Adipocyte (in vitro differentiated cells): ENCODE results near the gene HIPK4.
"Not testable (repeated sequence)": the region's sequence is repeated elsewhere in the genome, so short reads cannot be mapped to it uniquely, and the experiment has no call there.

Experiments
- DNase-seq: peaks from one replicate; pipeline ENCODE4 v3.0.0-alpha.2; 2015; ENCODE audit warnings: low read depth
- H3K27me3 ChIP-seq: replicated peaks from 2 replicates; pipeline ENCODE4 v1.7.0; 2013; ENCODE audit warnings: mild to moderate bottlenecking, low read length, moderate library complexity; ENCODE audit not compliant: control insufficient read depth, insufficient read depth
- H3K36me3 ChIP-seq: 2 replicates; pipeline ENCODE4 v1.7.0; 2013; ENCODE audit warnings: low read length, mild to moderate bottlenecking, moderate library complexity; ENCODE audit not compliant: control insufficient read depth, insufficient read depth, severe bottlenecking
- H3K4me1 ChIP-seq: 2 replicates; pipeline ENCODE4 v1.7.0; 2013; ENCODE audit warnings: mild to moderate bottlenecking, low read length, moderate library complexity; ENCODE audit not compliant: control insufficient read depth, insufficient read depth
- H3K4me3 ChIP-seq: 2 replicates; pipeline ENCODE4 v1.7.0; 2013; ENCODE audit warnings: mild to moderate bottlenecking, low read length, moderate library complexity
- H3K9ac ChIP-seq: 2 replicates; pipeline ENCODE4 v1.7.0; 2013; ENCODE audit warnings: mild to moderate bottlenecking, low read length, moderate library complexity
- H3K9me3 ChIP-seq: 2 replicates; pipeline ENCODE4 v1.7.0; 2013; ENCODE audit warnings: mild to moderate bottlenecking, low read length, moderate library complexity; ENCODE audit not compliant: control insufficient read depth

Gene HIPK4

DNA sequence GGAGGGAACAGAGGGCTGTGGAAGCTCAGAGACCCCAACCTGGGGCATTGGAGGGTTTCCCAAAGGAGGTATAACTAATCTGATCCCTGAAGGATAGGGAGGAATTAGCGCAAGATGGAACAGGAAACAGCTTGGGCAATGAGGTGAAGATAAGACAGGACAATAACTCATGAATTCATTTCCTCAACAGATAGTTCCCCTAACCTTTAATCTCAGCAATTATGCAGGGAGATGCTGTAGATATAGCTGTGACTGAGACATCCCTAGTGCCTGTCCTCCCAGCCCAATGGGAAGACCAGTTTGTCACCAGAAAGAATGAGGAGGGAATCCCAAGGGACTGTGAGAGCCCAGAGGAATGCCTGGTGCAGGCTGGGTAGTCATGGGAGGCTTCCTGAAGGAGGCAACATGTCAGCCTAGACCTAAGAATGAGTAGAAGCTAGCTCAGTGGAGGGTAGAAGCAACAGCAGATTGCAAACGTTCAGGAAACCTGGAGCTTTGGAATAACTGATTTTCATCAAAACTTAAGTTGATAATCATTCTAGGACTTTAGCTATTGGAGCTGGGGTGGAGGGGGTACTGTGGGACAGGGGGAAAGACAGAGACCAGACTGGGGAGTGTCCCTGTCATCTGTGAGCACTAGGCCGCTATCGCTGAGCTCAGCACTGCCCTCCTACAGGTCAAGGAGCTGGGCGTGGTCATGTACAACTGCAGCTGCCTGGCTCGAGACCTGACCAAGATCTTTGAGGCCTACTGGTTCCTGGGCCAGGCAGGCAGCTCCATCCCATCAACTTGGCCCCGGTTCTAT is 18.8 kb downstream of the HIPK4 start:
- H3K9ac ChIP-seq: no peak overlapping the region
- no peaks in the 10 kb centered on the region for H3K27me3 ChIP-seq
- no peaks in the 10 kb centered on the region for H3K4me1 ChIP-seq
- no peak for DNase-seq
- H3K36me3 ChIP-seq: peaks cover 58% of the 10 kb centered on the region
- H3K4me3 ChIP-seq: no peak overlapping the region
- H3K9me3 ChIP-seq: no peaks in the 10 kb centered on the region

- H3K4me1 ChIP-seq, H3K4me3 ChIP-seq, H3K9me3 ChIP-seq, H3K9ac ChIP-seq, H3K27me3 ChIP-seq, DNase-seq: not testable (repeated sequence)
- peaks cover 58% of the 10 kb centered on the region for H3K36me3 ChIP-seq
Measured at GRCh38 chr19:40370253-40370652, 19.7 kb downstream of the HIPK4 start.

- H3K36me3 ChIP-seq: peaks cover 58% of the 10 kb centered on the region
- H3K4me1 ChIP-seq: peaks cover 3% of the 10 kb centered on the region
- no peak overlapping the region for H3K4me3 ChIP-seq
- DNase-seq: no peak
- H3K9me3 ChIP-seq: no peaks in the 10 kb centered on the region
- H3K27me3 ChIP-seq: no peaks in the 10 kb centered on the region
- H3K9ac ChIP-seq: no peak overlapping the region
Measured at GRCh38 chr19:40369797-40370196, 20.2 kb downstream of the HIPK4 start.

DNA sequence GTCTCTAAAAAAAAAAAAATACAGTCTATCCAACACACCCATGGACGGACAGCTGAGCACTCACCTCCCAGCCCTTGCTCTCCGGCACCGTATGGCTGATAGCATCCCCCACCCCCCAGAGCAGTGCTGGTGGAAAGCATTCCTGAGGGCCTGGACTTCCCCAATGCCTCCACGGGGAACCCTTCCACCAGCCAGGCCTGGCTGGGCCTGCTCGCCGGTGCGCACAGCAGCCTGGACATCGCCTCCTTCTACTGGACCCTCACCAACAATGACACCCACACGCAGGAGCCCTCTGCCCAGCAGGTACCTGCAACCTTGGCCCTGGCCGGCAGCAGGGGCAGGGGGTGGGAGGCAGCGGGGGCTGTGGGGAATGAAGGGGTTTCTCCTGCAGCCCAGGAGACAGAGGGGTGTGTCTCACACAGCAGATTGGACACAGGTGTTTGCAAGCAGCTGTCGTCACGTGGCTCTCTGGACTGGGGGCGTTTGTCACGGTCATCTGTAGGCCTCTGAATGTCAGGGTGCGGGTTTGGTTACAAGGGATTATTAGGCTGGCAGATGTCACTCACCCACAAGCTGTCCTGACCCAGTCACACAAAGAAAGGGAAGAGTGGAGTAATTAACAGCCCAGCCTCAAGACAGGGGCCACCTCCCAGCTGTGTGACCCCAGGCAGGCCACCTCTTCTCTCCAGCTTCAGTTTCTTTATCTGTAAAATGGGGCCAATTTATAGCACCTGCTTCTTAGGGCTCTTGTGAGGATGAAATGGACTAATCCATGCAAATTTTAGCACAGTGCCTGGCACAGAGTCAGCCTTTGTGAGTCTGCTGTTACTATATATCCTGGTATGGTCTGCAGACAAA is 22.2 kb downstream of the HIPK4 start:
- Histone ChIP-seq H3K4me3 (no peak overlapping the region), H3K36me3 (peaks cover 46% of the 10 kb centered on the region), H3K27me3 (no peaks in the 10 kb centered on the region), H3K4me1 (peaks cover 3% of the 10 kb centered on the region), H3K9ac (no peak overlapping the region), H3K9me3 (no peaks in the 10 kb centered on the region)
- no peak for DNase-seq

DNA sequence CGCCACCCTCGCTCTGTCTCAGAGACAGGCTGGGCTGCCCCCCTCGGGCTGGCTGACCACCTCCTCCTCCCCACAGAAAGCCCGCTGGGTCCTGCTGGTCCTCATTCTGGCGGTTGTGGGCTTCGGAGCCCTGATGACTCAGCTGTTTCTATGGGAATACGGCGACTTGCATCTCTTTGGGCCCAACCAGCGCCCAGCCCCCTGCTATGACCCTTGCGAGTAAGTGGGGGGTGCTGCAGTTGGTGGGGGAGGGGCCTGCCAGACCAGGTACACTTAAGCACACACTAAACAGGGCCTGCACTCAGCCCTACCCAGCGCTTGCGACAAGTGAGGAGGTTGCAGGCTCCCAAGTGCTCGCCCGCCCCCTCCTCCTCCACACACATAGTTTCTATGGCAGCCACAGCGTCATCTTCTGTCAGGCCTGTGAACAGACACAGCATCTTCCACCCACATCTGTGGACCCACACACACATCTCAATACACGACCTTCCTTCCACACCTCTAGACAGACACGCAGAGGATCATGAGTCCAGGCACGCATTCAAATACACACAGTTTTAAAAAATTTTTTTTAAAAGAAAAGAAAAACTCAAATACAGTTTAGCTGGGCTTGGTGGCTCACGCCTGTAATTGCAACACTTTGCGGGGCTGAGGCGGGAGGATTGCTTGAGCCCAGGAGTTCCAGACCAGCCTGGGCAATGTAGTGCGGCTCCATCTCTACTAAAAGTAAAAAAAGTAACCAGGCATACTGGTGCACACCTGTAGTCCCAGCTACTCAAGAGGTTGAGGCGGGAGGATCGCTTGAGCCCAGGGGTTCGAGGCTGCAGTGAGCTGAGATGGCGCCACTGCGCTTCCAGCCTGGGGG is 23.1 kb downstream of the HIPK4 start:
- peaks cover 3% of the 10 kb centered on the region for H3K4me1 ChIP-seq
- H3K4me3 ChIP-seq: no peak overlapping the region
- H3K9ac ChIP-seq: no peak overlapping the region
- H3K36me3 ChIP-seq: peaks cover 39% of the 10 kb centered on the region
- no peaks in the 10 kb centered on the region for H3K27me3 ChIP-seq
- H3K9me3 ChIP-seq: no peaks in the 10 kb centered on the region
- no peak for DNase-seq

- H3K27me3 ChIP-seq: no peaks in the 10 kb centered on the region
- DNase-seq: peak; percentile 93
Measured at GRCh38 chr19:40365613-40366401, 24.2 kb downstream of the HIPK4 start.

DNA sequence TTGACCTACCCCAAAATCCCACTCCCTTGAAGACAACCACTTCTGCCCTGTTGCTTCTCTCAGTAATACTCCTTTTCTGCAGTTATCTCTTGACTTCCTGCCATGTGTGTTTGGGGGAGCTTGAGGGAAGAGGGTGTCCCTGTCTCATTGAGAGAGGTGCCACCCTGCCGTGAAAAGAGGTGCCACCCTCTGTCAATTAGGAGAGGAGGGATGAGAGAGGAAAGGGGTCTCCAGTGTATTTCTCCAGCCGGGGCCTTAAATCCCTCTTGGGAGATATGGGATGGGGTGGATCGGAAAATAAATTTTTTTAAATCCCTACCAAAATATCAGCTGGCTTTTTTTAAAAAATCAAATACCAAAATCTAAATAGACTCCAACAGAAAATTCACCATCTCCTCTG is 25.0 kb downstream of the HIPK4 start:
- peak overlapping the region; percentile 67 for H3K4me3 ChIP-seq
- no peaks in the 10 kb centered on the region for H3K27me3 ChIP-seq
- H3K9ac ChIP-seq: peak overlapping the region; percentile 70

More at GRCh38 chr19:40365613-40366401, 24.2 kb downstream of the HIPK4 start:
- peak overlapping the region; percentile 70 for H3K9ac ChIP-seq
- H3K4me3 ChIP-seq: peak overlapping the region; percentile 67
- H3K4me1 ChIP-seq: peaks cover 3% of the 10 kb centered on the region
- H3K36me3 ChIP-seq: peaks cover 34% of the 10 kb centered on the region
- H3K9me3 ChIP-seq: no peaks in the 10 kb centered on the region

DNA sequence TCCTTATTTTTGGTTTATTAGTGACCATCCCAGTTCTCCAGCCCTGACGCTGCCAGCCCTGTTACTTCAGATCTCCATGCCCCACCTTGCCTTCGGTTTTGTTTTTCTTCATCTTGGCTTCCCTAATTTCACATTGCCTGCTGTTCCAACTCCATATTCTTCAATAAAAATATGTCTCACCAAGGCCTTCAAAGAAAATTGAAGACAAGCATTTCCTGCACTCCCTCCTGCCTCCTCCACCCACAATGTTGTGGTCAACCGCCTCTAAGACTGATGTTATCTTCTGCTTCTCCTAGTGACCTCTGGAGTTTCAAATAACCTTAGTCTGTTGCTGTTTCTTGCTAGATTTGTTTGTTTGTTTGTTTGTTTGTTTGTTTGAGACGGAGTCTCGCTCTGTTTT is 26.9 kb downstream of the HIPK4 start:
- Histone ChIP-seq H3K9me3 (no peaks in the 10 kb centered on the region), H3K4me3 (no peak overlapping the region), H3K9ac (no peak overlapping the region), H3K36me3 (peaks cover 16% of the 10 kb centered on the region), H3K27me3 (no peaks in the 10 kb centered on the region), H3K4me1 (peaks cover 3% of the 10 kb centered on the region)
- DNase-seq: no peak

More for the DNA sequence above, 25.0 kb downstream of the HIPK4 start:
- DNase-seq: no peak
- H3K9me3 ChIP-seq: no peaks in the 10 kb centered on the region
- peaks cover 26% of the 10 kb centered on the region for H3K36me3 ChIP-seq
- H3K4me1 ChIP-seq: peaks cover 3% of the 10 kb centered on the region

DNA sequence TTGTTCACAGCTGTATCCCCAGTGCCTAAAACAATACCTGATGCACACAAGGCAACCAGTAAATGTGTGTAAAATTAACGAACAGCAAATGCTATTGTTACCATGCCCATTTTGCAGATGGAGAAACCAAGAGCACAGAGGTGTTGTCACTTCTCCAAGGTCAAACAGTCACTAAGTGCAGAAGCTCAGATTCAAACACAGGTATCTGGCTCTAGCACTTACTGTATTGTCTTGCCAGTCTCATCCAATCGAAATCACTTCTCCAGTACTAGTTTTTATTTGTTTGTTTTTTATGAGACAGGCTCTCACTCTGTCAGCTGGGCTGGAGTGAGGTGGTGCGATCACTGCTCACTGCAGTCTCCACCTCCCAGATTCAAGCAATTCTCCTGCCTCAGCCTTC is 27.8 kb downstream of the HIPK4 start:
- H3K9ac ChIP-seq: no peak overlapping the region
- DNase-seq: no peak
- H3K4me1 ChIP-seq: peaks cover 8% of the 10 kb centered on the region
- H3K27me3 ChIP-seq: no peaks in the 10 kb centered on the region
- no peak overlapping the region for H3K4me3 ChIP-seq
- peaks cover 12% of the 10 kb centered on the region for H3K36me3 ChIP-seq
- H3K9me3 ChIP-seq: no peaks in the 10 kb centered on the region

GRCh38 chr19:40360708-40361241 is 29.2 kb downstream of the HIPK4 start:
- no peaks in the 10 kb centered on the region for H3K27me3 ChIP-seq
- peaks cover 8% of the 10 kb centered on the region for H3K4me1 ChIP-seq
- no peak overlapping the region for H3K4me3 ChIP-seq
- no peaks in the 10 kb centered on the region for H3K9me3 ChIP-seq
- no peak overlapping the region for H3K9ac ChIP-seq
- no peak for DNase-seq
- peaks cover 4% of the 10 kb centered on the region for H3K36me3 ChIP-seq
